GM19463 (cell line): ENCODE results near the gene HNRNPUL2.
"Not testable (repeated sequence)": the region's sequence is repeated elsewhere in the genome, so short reads cannot be mapped to it uniquely, and the experiment has no call there.

Source experiments
- ATAC-seq: cut with Tn5 transposase; IDR thresholded peaks from one replicate; pipeline ENCODE4 v1.9.1; 2021; ENCODE audit warnings: mild to moderate bottlenecking, moderate library complexity; ENCODE audit not compliant: unreplicated experiment

HNRNPUL2 gene

DNA sequence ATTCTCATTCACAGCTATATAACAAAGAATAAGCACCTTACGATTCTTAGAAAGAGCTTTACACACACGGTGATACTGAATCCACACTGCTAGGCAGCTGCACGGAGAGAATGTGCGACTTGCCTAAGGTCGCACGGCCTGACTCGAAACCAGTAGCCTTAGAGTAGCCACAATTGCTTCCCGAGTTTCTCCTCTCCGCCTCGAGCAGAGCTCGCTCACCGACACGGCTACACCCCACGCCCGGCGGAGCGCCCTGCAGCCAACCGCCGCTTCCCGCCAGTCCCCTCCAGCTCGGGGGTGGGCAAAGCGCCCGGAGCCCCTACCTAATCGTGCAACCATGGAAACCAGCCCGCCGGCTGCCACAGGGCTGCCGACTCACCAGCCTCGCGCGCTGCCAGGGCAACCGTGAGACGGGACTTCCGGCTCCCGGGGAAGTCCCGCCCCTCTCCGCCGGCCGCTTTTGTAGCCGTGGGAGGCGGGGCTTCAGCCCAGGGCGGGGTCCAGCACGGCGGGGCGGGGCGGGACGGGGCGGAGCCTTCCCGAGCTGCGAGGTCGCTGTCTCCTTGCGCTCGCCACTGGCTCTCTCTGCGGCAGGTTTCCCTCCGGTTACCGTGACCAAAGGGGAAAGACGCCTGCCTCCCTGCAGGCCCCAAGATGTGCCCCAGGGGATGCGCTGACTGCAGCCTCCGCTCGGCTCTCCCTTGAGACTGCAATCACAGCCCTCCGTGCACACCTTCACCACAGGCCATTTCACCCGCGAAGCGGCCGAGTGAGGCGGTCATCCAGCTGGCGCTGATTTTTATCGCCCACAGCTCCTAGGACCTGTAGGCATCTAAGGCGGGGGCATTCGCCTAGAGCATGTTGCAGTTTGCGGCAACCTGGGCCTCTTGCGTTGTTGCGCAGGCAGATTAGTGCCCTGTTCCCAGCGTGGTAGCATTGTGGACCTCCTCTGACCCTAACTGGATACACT, 21.1 kb downstream of the HNRNPUL2 start:
- peak; percentile 60 for ATAC-seq

DNA sequence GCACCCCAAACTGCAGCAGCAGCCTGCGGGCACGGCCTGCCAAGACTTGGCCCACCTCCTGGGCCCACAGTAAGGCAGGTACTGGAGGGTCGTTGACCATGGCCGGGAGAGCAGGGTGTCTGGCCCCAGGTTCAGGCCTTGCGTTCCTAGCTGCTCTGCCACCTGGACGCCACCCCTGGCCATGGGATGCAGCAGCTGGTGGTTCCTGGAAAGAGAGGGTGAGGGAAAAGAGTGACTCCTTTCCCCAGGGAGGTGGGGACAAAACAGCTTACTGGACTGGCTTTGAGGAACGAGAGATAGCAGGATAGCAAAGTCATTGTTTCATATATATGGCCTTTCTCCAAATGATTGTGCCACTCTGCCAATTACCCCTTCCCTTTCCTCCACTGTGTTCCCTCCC, 21.8 kb downstream of the HNRNPUL2 start:
- ATAC-seq: no peak

DNA sequence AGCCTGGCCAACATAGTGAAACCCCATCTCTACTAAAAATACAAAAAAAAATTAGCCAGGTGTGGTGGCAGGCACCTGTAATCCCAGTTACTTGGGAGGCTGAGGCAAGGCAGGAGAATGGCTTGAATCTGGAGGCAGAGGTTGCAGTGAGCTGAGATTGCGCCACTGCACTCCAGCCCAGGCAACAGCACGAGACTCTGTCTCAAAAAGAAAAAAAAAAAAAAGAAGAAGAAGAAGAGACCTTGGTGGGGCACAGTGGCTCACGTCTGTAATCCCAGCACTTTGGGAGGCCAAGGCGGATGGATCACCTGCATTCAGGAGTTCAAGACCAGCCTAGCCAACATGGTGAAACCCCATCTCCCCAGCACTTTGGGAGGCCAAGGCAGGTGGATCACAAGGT, 23.3 kb downstream of the HNRNPUL2 start:
- not testable (repeated sequence) for ATAC-seq

DNA sequence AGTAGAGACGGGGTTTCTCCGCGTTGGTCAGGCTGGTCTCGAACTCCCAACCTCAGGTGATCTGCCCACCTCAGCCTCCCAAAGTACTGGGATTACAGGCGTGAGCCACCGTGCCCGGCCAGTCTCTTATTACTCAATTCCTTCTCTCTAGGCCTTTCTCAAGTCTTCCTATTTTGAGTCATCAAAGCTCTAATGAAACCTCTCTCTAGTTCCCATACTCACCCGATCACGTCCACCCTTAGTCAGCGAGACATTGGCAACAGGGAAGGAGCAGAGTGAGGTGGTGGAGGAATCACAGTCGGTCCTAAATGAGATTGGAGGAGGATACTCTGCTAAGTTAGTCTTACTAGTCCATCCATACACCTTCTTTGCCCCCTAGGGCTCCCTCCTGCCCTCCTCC, 25.0 kb downstream of the HNRNPUL2 start:
- no peak for ATAC-seq

DNA sequence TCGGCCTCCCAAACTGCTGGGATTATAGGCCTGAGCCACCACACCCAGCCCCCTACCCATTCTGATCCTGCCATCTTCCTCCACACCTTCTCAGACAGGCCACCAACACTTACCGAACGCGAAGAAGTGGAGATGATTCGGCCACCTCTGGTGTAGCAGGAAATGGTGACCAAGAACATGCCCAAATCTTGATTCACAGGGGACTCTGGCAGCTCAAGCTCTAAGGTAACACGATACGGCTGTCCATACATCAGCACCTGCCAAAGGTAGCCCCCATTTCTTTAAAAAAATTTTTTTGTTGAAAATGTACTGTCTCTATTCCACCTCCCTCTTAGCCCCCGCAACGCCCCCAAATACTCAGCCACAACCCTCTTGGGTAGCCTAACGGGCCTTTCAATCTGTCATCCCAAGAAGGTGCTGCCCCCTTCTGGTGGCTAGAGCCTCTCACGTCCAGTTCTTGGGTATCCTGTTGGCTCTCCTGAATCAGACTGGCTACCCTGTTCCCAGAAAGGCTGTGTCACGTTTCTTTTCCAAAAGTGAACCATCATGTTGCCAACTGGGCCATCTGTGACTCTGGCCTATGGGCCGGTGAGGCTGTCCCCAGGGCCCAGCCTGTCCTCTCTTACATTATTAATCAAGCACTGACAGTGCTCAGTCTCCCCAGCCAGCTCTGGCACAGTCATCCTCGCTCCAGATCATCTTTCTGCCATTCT, 32.6 kb downstream of the HNRNPUL2 start:
- ATAC-seq: no peak

DNA sequence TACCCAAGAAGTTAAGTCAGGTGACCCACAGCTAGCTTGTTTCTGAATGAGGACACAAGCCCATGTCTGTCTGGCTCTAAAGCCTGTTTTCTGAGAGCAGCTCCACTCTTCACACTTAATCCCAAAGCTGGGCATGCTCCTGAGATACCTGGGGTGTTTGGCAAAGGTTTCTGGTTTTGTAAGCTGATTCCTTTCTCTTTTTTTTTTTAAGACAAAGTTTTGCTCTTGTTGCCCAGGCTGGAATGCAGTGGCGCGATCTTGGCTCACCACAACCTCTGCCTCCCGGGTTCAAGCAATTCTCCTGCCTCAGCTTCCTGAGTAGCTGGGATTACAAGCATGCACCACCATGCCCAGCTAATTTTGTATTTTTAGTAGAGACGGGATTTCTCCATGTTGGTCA, 33.6 kb downstream of the HNRNPUL2 start:
- not testable (repeated sequence) for ATAC-seq

DNA sequence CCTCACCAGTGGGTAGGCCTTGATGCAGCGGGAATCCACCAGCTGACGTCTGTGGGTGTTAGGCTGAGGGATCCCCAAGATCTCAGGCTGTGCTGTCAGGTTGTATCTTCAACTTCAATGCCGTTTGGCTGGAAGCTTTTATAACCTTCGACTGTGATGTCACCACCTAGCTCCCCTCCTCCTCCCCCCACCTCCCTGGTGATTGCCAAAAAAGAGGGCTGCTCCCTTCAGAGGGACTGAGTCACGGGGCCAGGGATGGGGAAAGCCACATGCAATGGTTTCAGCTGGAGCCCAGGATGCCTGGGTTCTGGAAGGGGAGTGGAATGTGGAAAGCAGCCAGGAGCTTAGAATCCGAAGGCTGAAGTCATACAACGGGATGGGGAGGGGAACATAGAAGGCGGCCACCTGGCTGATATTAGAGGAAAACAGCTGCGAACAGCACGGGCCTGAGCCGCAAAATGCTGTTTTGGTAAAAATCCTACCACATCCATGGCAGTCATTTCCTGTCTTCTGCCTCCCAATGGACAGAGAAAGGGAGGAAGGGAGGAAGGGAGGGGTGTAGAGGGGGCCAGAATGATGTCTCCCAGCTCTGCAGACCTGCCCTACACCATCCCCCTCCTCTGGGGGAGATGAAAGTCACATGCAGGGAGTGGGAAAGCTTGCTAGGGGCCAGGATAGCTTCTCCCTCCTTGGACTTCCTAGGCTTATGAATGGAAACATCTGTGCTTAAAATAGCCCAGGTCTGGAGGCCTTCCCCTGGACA, 37.7 kb downstream of the HNRNPUL2 start, which contains the start of gene LRRN4CL:
LRRN4CL (minus strand) TSS at position 110 of the 763 bp plus-strand sequence. CDS start 1,022 bp downstream, outside the sequence.
- ATAC-seq: no peak

- no peak for ATAC-seq
Observed at GRCh38 chr11:62688491-62688890, 38.8 kb downstream of the HNRNPUL2 start.

GRCh38 chr11:62687508-62688396, 39.5 kb downstream of the HNRNPUL2 start:
- ATAC-seq: no peak

DNA sequence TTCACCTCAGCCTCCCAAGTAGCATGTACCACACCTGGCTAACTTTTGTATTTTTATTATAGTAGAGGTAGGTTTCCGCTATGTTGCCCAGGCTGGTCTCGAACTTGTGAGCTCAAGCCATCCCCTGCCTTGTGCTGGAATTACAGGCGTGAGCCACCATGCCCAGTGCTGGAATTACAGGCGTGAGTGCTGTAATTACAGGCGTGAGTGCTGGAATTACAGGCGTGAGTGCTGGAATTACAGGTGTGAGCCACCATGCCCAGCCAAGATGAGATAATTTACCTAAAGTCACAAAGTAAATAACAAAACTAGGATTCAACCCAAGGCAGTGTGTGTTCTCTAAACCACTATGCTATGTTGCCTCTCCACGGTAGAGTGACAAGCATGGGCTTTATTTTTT, 44.7 kb downstream of the HNRNPUL2 start:
- no peak for ATAC-seq

- no peak for ATAC-seq
Observed at GRCh38 chr11:62680825-62681240, 46.4 kb downstream of the HNRNPUL2 start.

DNA sequence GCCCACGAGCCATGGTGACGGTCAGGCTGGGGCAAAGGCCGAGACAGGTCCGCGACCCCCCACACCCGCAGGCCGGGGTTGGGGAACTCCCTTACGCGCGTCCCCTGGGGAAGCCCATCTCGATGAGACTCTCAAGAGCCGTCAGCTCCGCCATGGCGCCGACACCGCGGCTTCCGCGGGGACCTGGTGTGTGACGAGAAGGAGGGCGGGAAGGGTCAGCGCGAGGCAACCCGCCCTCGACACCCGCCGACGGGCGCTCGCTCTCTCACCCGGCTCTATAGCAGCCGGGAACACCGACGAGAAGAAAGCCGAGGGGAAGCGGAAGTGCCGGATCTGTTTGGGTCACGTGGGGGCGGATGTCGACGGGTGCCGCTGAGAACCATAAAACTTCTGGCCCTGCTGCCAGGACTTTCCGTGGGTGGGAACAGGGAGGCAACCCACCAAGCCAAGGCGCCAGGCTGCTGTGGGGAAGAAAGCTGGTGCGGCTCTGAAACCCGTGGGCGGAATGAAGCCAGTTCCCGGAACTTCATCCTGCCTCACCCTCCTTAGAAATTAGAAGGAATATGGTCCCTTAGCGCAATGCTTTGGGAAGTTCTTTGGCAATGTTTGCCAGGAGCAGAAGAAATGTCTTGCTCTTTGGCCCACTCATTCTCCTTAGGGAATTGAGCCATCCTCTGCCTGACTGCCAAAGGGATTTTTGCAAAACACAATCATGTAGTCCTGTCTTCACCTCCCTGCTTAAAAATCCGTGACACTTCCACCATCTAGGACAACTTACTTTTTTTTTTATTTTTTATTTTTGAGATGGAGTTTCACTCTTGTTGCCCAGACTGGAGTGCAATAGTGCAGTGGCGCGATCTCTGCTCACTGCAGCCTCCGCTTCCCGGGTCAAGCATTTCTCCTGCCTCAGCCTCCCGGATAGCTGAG, 48.2 kb downstream of the HNRNPUL2 start, which contains the start of gene UBXN1:
UBXN1 (minus strand) TSS at position 304 of the 927 bp plus-strand sequence; CDS start at position 154, 150 bp downstream.
- no peak for ATAC-seq

- ATAC-seq: no peak
Observed at GRCh38 chr11:62678433-62678769, 48.9 kb downstream of the HNRNPUL2 start.

GRCh38 chr11:62677714-62678113, 49.5 kb downstream of the HNRNPUL2 start:
- no peak for ATAC-seq

- ATAC-seq: no peak
Observed at GRCh38 chr11:62677156-62677555, 50.1 kb downstream of the HNRNPUL2 start.

DNA sequence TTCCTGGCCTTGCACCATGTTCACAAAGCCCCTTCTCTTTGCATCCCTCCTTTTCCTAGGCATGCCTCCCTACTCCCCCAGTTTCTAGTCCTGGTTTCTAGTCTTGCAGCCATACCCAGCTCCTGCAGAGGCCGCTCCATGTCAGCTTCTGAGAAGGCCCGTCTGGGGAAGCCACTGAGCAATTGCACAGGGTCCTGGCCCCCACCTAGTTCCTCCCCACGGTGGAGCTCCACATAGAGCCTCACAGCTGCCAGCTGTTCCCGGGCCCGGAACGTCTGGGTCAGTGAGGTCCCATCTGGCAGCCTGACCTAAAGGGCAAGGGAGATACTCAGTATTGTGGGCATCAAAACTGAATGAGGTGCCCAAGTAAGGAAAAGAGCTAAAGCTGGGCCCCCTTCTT, 50.6 kb downstream of the HNRNPUL2 start:
- no peak for ATAC-seq

DNA sequence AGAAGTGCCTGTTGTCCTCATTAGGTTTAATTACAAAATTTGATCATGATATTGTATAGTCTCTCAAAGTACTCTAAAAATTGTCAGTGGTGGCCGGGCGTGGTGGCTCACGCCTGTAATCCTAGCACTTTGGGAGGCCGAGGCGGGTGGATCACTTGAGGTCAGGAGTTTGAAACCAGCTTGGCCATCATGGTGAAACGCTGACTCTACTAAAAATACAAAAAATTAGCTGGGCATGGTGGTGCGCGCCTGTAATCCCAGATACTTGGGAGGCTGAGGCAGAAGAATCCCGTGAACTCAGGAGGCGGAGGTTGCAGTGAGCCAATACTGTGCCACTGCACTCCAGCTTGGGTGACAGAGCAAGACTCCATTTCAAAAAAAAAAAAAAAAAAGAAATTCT, 51.8 kb downstream of the HNRNPUL2 start:
- ATAC-seq: not testable (repeated sequence)

GRCh38 chr11:62673196-62673525, 54.1 kb downstream of the HNRNPUL2 start:
- ATAC-seq: no peak
